ENCODE data around the gene CIRBP.

The CIRBP gene

GRCh38 chr19:1230783-1231489 lies 38.2 kb upstream of the CIRBP start:
- DNase-seq = no peak

DNA sequence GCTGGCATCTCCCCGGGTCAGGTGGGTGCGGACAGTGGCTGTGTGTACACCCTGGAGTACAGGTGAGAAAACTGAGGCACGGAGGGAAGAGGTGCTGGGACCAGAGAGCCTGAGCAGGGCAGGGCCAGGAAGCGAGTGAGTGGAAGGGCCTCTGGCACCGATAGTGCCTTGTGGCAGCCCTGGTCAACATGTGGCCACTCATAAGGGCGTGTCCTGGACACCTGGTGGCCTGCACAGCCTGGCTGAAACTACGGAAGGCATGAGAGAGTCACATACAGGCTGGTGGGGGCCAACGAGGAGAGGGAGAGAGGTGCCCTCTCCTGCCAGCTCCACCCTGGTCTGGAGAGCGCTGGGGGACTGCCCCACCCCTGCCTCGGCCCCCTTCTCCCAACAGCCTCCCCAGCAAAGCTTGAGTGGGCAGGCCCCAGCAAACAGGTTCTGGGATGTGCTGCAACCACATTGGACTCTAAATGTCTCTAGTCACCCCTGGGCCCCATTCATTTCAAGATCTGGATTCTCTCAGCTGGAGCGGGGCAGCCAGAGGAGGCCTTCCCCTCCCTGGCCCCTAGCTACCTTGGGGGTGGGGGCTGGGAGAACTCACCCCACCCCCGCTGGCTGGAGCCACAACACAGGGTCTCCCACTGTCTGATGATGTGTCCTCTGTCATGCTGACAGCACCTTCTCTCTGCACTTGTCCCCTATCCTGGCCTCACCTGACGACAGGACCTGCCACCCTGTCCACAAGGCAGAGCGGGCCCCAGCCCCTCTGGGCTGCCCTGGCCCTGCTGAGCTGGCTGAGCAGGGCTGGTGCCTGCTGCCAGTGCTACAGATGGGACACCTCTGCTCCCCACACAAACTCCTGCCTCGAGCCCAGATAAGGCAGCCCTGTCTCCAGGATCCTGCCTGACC lies 37.1 kb upstream of the CIRBP start:
- no peak for DNase-seq

- no peak for DNase-seq
Measured at GRCh38 chr19:1232652-1233072, 36.5 kb upstream of the CIRBP start.

- no peak for DNase-seq
Measured at GRCh38 chr19:1233115-1233667, 35.9 kb upstream of the CIRBP start.

- no peak for DNase-seq
Measured at GRCh38 chr19:1234051-1234954, 34.8 kb upstream of the CIRBP start.

GRCh38 chr19:1234955-1235380 lies 34.2 kb upstream of the CIRBP start:
- no peak for DNase-seq

- no peak for DNase-seq
Measured at GRCh38 chr19:1235625-1236538, 33.2 kb upstream of the CIRBP start.

- peak; percentile 22 for DNase-seq
Measured at GRCh38 chr19:1236576-1236975, 32.6 kb upstream of the CIRBP start.

DNA sequence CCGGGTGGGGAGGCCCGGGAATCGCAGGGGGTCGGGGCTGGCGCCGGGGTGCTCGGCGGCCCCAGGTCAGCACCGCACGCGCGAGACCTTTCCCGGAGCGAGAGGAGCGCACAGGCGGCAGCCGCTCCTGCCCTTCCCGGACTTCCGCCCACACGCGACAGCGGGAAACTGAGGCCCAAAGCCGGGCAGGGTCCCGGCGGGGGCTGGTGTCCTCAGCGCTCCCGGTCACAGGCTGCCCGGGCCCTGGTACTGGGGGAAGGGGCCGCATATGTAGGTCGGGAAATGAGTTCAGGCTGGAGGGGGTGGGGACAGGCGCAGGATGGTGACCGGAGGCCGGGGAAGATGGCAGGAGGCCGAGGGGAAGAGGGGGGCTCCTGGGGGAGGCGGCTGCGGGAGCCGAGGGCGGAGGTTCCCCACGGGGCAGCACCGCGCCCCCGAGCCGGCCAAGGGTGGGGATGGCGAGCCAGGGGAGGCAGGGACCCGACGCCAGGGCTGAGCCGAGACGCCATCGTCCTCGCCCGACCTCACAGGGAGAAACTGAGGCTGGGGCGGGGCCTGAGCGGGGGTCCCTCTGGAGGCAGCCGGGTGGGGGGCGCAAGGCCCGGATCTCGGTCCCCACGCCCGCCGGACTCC lies 32.0 kb upstream of the CIRBP start:
- DNase-seq = no peak

- no peak for DNase-seq
Measured at GRCh38 chr19:1237754-1238368, 31.3 kb upstream of the CIRBP start, which contains the start of gene CBARP. Gene CBARP, minus strand, starts transcription at chr19:1238005. Its CDS starts 1,905 bp downstream, at chr19:1236100.

DNA sequence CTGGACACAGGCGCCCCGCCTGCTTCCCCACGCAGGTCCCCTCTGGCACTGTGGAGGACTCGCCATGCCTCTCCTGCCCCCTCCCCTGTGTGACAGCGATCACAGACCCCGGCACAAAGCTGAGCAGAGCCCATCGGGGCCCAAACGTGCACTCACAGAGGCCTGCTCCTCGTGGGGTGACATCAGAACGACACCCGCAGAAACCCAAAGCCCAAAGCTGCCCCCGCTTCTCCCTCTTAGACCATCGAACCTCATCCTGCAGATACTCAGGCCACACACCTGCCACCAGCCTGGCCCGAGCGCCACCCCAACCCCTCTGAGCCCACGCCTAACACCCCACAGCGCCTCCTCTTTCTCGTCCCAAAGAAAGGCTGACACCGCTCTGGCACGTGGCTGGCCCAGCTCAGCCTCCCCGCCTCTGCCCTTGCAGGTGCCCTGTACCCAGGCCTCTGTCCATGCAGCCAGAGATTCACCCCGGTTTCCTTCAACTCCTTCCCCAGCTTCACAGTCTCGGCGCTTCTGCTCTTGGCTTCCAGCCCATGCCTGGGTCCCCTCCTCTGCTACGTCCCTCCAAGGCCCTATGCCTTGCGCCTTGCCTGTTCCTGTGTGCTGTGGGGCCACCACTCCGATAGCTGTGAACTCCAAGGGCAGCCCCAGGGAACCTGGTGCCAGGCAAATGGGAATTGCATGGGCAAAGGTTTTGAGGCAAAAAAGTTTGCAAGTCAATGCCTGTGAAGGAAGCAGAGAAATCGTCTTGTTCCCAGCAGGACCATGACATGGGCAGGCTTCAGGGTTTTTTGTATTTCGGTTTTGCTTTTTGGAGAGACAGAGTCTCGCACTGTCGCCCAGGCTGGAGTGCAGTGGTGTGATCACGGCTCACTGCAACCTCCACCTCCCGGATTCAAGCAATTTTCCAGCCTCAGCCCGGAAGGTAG lies 30.5 kb upstream of the CIRBP start:
- no peak for DNase-seq

- DNase-seq = no peak
Measured at GRCh38 chr19:1239420-1239795, 29.7 kb upstream of the CIRBP start.

- peak; percentile 59 for DNase-seq
Measured at GRCh38 chr19:1239796-1240737, 29.1 kb upstream of the CIRBP start.

DNA sequence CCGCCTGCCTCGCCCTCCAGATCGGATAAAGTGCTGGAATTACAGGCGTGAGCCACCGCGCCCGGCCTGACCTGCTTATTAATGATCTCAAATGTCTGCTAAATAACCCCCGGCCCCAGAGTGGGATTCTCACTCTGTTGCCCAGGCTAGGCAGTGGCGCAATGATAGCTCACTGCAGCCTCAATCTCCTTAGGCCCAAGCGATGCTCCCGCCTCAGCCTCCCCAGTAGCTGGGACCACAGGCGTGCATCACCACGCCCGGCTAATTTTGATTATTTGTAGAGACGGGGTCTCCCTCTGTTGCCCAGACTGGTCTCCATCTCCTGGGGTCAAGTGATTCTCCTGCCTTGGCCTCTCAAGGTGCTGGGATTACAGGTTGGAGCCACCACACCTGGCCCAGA lies 28.2 kb upstream of the CIRBP start:
- DNase-seq = no peak

- peak; percentile 90 for DNase-seq
Measured at GRCh38 chr19:1241417-1242095, 27.6 kb upstream of the CIRBP start, which contains the start of gene ATP5F1D. Gene ATP5F1D, plus strand, starts transcription at chr19:1241751. Its CDS starts 100 bp downstream, at chr19:1241851.

DNA sequence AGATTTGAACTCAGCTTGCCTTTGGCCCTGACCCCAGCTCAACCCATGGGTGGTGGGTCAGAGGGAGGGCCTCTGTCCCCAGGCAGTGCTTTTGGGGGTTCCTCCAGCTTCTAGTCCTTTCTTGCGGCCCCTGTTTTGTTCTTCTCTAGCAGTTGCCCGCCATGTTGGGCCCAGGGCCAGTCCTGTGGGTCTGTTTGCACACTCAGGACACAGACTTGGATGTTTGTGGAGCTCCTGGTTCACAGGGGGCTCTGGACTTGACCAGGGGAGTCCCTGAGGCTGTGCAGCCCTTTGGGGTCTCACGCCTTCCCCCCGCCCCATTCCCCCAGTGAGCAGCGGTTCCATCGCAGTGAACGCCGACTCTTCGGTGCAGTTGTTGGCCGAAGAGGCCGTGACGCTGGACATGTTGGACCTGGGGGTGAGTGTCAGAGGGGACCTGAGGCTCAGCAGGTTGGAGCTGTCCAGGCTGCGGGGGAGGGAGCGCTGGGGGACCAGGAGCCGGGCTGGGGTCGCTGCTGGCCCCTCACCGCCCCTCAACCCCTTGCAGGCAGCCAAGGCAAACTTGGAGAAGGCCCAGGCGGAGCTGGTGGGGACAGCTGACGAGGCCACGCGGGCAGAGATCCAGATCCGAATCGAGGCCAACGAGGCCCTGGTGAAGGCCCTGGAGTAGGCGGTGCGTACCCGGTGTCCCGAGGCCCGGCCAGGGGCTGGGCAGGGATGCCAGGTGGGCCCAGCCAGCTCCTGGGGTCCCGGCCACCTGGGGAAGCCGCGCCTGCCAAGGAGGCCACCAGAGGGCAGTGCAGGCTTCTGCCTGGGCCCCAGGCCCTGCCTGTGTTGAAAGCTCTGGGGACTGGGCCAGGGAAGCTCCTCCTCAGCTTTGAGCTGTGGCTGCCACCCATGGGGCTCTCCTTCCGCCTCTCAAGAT lies 25.1 kb upstream of the CIRBP start:
- DNase-seq = peak; percentile 29

All from DMS79 (cell line).